Measurements from ENCODE around the gene RGL4.
"Not testable (repeated sequence)": the region's sequence is repeated elsewhere in the genome, so short reads cannot be mapped to it uniquely, and the experiment has no call there.

RGL4 gene

GRCh38 chr22:23690713-23691112, at the start of gene RGL4:
Gene RGL4 (plus strand): TSS chr22:23691013. CDS start chr22:23692031, 1,018 bp downstream.
- DNase-seq, result no peak

GRCh38 chr22:23646526-23646925, 44.3 kb upstream of the RGL4 start:
- not testable (repeated sequence) for DNase-seq

GRCh38 chr22:23649071-23649501, 41.7 kb upstream of the RGL4 start:
- no peak for DNase-seq

GRCh38 chr22:23651676-23652075, 39.1 kb upstream of the RGL4 start:
- no peak for DNase-seq

GRCh38 chr22:23652286-23652685, 38.5 kb upstream of the RGL4 start:
- DNase-seq, result no peak

- DNase-seq, result no peak
Measured at GRCh38 chr22:23652711-23653110, 38.1 kb upstream of the RGL4 start.

GRCh38 chr22:23655891-23656475, 34.8 kb upstream of the RGL4 start:
- no peak for DNase-seq

GRCh38 chr22:23657727-23658126, 33.1 kb upstream of the RGL4 start:
- no peak for DNase-seq

- DNase-seq, result not testable (repeated sequence)
Measured at GRCh38 chr22:23660381-23660780, 30.4 kb upstream of the RGL4 start.

GRCh38 chr22:23670378-23671295, 20.2 kb upstream of the RGL4 start:
- no peak for DNase-seq

- not testable (repeated sequence) for DNase-seq
Measured at GRCh38 chr22:23671387-23671786, 19.4 kb upstream of the RGL4 start.

- not testable (repeated sequence) for DNase-seq
Measured at GRCh38 chr22:23672307-23673049, 18.3 kb upstream of the RGL4 start.

GRCh38 chr22:23673050-23673620, 17.7 kb upstream of the RGL4 start:
- no peak for DNase-seq

GRCh38 chr22:23673826-23674690, 16.8 kb upstream of the RGL4 start:
- DNase-seq, result no peak

- DNase-seq, result not testable (repeated sequence)
Measured at GRCh38 chr22:23674886-23675501, 15.8 kb upstream of the RGL4 start.

- no peak for DNase-seq
Measured at GRCh38 chr22:23675502-23676415, 15.1 kb upstream of the RGL4 start.

GRCh38 chr22:23676841-23677700, 13.7 kb upstream of the RGL4 start:
- DNase-seq, result not testable (repeated sequence)

- DNase-seq, result no peak
Measured at GRCh38 chr22:23677701-23677995, 13.2 kb upstream of the RGL4 start.

GRCh38 chr22:23678133-23678532, 12.7 kb upstream of the RGL4 start:
- no peak for DNase-seq
